H1 (cell line): Measurements from ENCODE around the gene AIG1. TPM values are rescaled to one million over a fixed set of nuclear protein-coding genes. Genes with fewer than 3 reads are reported as not detected.

Source experiments
- CTCF ChIA-PET: fragments of 300-600 bp; sonication (Branson Sonifier 250); formaldehyde crosslinking; loops from one replicate; lab custom pipeline; 2021; ENCODE audit not compliant: partially characterized antibody; lab: Charles Lee
- POLR2A ChIA-PET: fragments of 300-600 bp; sonication (Branson Sonifier 250); formaldehyde crosslinking; loops from one replicate; lab custom pipeline; 2021; ENCODE audit warnings: inconsistent platforms; ENCODE audit not compliant: partially characterized antibody; lab: Charles Lee
- DNase-seq, 2 experiments: peaks; one replicate each; pipeline versions ENCODE4 v3.0.0 to v3.0.0-alpha.2; 2010 to 2022; ENCODE audit warnings: low spot score in 2 of 2, low read depth in 1 of 2, mixed read lengths in 1 of 2
- FAIRE-seq: peaks from 2 replicates; lab custom pipeline; 2011; peaks lifted over from hg19 to GRCh38; lab: Jason Lieb, UNC
- H2AFZ ChIP-seq: 2 replicates; pipeline ENCODE4 v1.8.1; 2012; ENCODE audit warnings: low read length, inconsistent platforms
- H2AK5ac ChIP-seq: 2 replicates; pipeline ENCODE4 v1.6.1; 2013; ENCODE audit warnings: low read depth, low read length
- H2BK120ac ChIP-seq: replicated peaks from 2 replicates; pipeline ENCODE3; 2013; ENCODE audit warnings: low read depth, low read length, inconsistent platforms
- H2BK12ac ChIP-seq: 2 replicates; pipeline ENCODE4 v1.6.1; 2013; ENCODE audit warnings: low read depth, low read length
- H2BK15ac ChIP-seq: 2 replicates; pipeline ENCODE4 v1.6.1; 2013; ENCODE audit warnings: low read length
- H2BK20ac ChIP-seq: 2 replicates; pipeline ENCODE4 v1.6.1; 2013; ENCODE audit warnings: low read length
- H2BK5ac ChIP-seq: 2 replicates; pipeline ENCODE4 v1.6.1; 2013; ENCODE audit warnings: low read depth, low read length
- H3K14ac ChIP-seq: 2 replicates; pipeline ENCODE4 v1.6.1; 2013; ENCODE audit warnings: inconsistent platforms; ENCODE audit not compliant: insufficient read length
- H3K18ac ChIP-seq: 2 replicates; pipeline ENCODE4 v1.6.1; 2013; ENCODE audit warnings: low read length; ENCODE audit errors: extremely low read depth
- H3K23ac ChIP-seq: 2 replicates; pipeline ENCODE4 v1.6.1; 2013; ENCODE audit warnings: inconsistent platforms; ENCODE audit not compliant: insufficient read length
- H3K23me2 ChIP-seq: 2 replicates; pipeline ENCODE4 v1.6.1; 2013; ENCODE audit warnings: low read depth, low read length
- H3K27ac ChIP-seq: 2 replicates; pipeline ENCODE4 v1.6.1; 2011; ENCODE audit warnings: low read depth, low read length, inconsistent platforms
- H3K27me3 ChIP-seq, 4 experiments: replicated peaks in 1 of 4; 1 replicate in 1 of 4; 2 replicates in 3 of 4; pipeline versions ENCODE4 v1.6.1 to v1.8.1; 2011 to 2013; ENCODE audit warnings: low read length in 3 of 4, mild to moderate bottlenecking in 3 of 4, inconsistent platforms in 2 of 4, mixed read lengths in 2 of 4, moderate library complexity in 1 of 4; ENCODE audit not compliant: control insufficient read depth in 3 of 4, insufficient read depth in 3 of 4; ENCODE audit errors: extremely low read depth in 1 of 4
- H3K36me3 ChIP-seq, 4 experiments: 2 replicates each; pipeline versions ENCODE4 v1.6.1 to v1.8.1; 2011 to 2013; ENCODE audit warnings: mild to moderate bottlenecking in 4 of 4, low read length in 3 of 4, moderate library complexity in 2 of 4, control low read depth in 1 of 4, inconsistent platforms in 1 of 4; ENCODE audit not compliant: insufficient read depth in 4 of 4, control insufficient read depth in 2 of 4
- H3K4ac ChIP-seq: replicated peaks from 2 replicates; pipeline ENCODE3; 2013; ENCODE audit warnings: low read length, low read depth, mixed read lengths, inconsistent platforms; ENCODE audit not compliant: insufficient read length
- H3K4me1 ChIP-seq, 4 experiments: replicated peaks in 1 of 4; 1 replicate in 1 of 4; 2 replicates in 3 of 4; pipeline versions ENCODE4 v1.6.1 to v1.8.1; 2011 to 2013; ENCODE audit warnings: low read length in 3 of 4, inconsistent platforms in 2 of 4, mixed read lengths in 1 of 4; ENCODE audit not compliant: insufficient read depth in 4 of 4, control insufficient read depth in 3 of 4
- H3K4me2 ChIP-seq, 2 experiments: 2 replicates each; pipeline versions ENCODE4 v1.6.1 to v1.8.1; 2011 to 2013; ENCODE audit warnings: low read depth in 2 of 2, low read length in 2 of 2, control low read depth in 1 of 2, inconsistent platforms in 1 of 2, mild to moderate bottlenecking in 1 of 2; ENCODE audit not compliant: insufficient read depth in 1 of 2
- H3K4me3 ChIP-seq, 4 experiments: fragments of 200-600, 300-600 bp in 1 of 4; sonication (generic), shearing (Covaris generic), sonication (Bioruptor Twin) in 1 of 4; 2 replicates each; pipeline versions ENCODE4 v1.5.1 to v1.8.1; 2011 to 2016; ENCODE audit warnings: low read length in 4 of 4, low read depth in 3 of 4, control low read depth in 2 of 4, inconsistent platforms in 2 of 4, mild to moderate bottlenecking in 2 of 4, mixed read lengths in 1 of 4, moderate library complexity in 1 of 4; ENCODE audit not compliant: insufficient read depth in 2 of 4; ENCODE audit errors: extremely low read depth in 1 of 4
- H3K56ac ChIP-seq: replicated peaks from 2 replicates; pipeline ENCODE3; 2013; ENCODE audit warnings: low read depth, mild to moderate bottlenecking, mixed read lengths, low read length, inconsistent platforms; ENCODE audit not compliant: insufficient read length
- H3K79me1 ChIP-seq: 2 replicates; pipeline ENCODE4 v1.6.1; 2013; ENCODE audit warnings: low read depth, low read length, control low read depth
- H3K79me2 ChIP-seq, 2 experiments: 2 replicates each; pipeline versions ENCODE4 v1.6.1 to v1.8.1; 2012 to 2013; ENCODE audit warnings: low read length in 2 of 2, mild to moderate bottlenecking in 2 of 2, inconsistent platforms in 1 of 2; ENCODE audit not compliant: insufficient read depth in 2 of 2, control insufficient read depth in 1 of 2
- H3K9ac ChIP-seq, 4 experiments: replicated peaks in 1 of 4; 1 replicate in 1 of 4; 2 replicates in 3 of 4; pipeline versions ENCODE4 v1.6.1 to v1.8.1; 2011 to 2013; ENCODE audit warnings: low read depth in 3 of 4, low read length in 3 of 4, control low read depth in 2 of 4, mild to moderate bottlenecking in 2 of 4, moderate library complexity in 2 of 4, inconsistent platforms in 1 of 4; ENCODE audit errors: extremely low read depth in 1 of 4
- H3K9me3 ChIP-seq, 2 experiments: 2 replicates each; pipeline versions ENCODE4 v1.6.1 to v1.8.1; 2012 to 2013; ENCODE audit warnings: mild to moderate bottlenecking in 2 of 2, moderate library complexity in 2 of 2, control low read depth in 1 of 2, inconsistent platforms in 1 of 2, low read depth in 1 of 2, low read length in 1 of 2, mixed read lengths in 1 of 2; ENCODE audit not compliant: insufficient read depth in 2 of 2
- H4K20me1 ChIP-seq, 2 experiments: replicated peaks in 1 of 2; 2 replicates each; pipeline versions ENCODE3 to v1.8.1; 2011 to 2013; ENCODE audit warnings: inconsistent platforms in 2 of 2, low read length in 2 of 2, mild to moderate bottlenecking in 1 of 2; ENCODE audit not compliant: insufficient read depth in 2 of 2, control insufficient read depth in 1 of 2
- H4K5ac ChIP-seq: 2 replicates; pipeline ENCODE4 v1.6.1; 2013; ENCODE audit warnings: low read length, low read depth, mixed read lengths, inconsistent platforms; ENCODE audit not compliant: insufficient read length
- H4K8ac ChIP-seq: 2 replicates; pipeline ENCODE4 v1.8.0; 2013; ENCODE audit warnings: mild to moderate bottlenecking, moderate library complexity, low read length, inconsistent platforms; ENCODE audit not compliant: insufficient read depth; ENCODE audit errors: extremely low read depth
- H4K91ac ChIP-seq: replicated peaks from 2 replicates; pipeline ENCODE3; 2013; ENCODE audit warnings: low read length, mixed read lengths, inconsistent platforms; ENCODE audit not compliant: insufficient read length
- CREB1 ChIP-seq: IDR thresholded peaks from 2 replicates; pipeline ENCODE4 v1.6.1; 2012; ENCODE audit warnings: inconsistent platforms
- EZH2 ChIP-seq: fragments of 200-600 bp; sonication (generic); IDR thresholded peaks from 2 replicates; pipeline ENCODE4 v1.7.1; 2012; ENCODE audit warnings: low read depth, mild to moderate bottlenecking, moderate library complexity, low read length, inconsistent platforms; ENCODE audit not compliant: severe bottlenecking
- HDAC2 ChIP-seq, 2 experiments: fragments of 300-600 bp in 1 of 2; sonication (generic) in 1 of 2; IDR thresholded peaks; 2 replicates each; pipeline ENCODE4 v1.6.1; 2011 to 2012; ENCODE audit warnings: low read depth in 2 of 2, low read length in 2 of 2, mild to moderate bottlenecking in 2 of 2, moderate library complexity in 2 of 2, borderline replicate concordance in 1 of 2, inconsistent platforms in 1 of 2
- HDAC6 ChIP-seq: IDR thresholded peaks from one replicate; pipeline ENCODE4 v1.7.1; 2012; ENCODE audit warnings: low read depth, mild to moderate bottlenecking, inconsistent platforms, low read length, moderate library complexity
- JUN ChIP-seq: IDR thresholded peaks from 2 replicates; pipeline ENCODE4 v1.6.1; 2011; ENCODE audit warnings: low read depth, mild to moderate bottlenecking, improper control_type of control experiment, low read length
- KDM5A ChIP-seq: fragments of 200-600 bp; IDR thresholded peaks from 2 replicates; pipeline ENCODE4 v1.7.1; 2012; ENCODE audit warnings: mild to moderate bottlenecking, low read length, inconsistent platforms, mixed read lengths
- SP1 ChIP-seq: IDR thresholded peaks from 2 replicates; pipeline ENCODE4 v1.6.1; 2011; ENCODE audit warnings: low read depth, low read length
- SP2 ChIP-seq: IDR thresholded peaks from 2 replicates; pipeline ENCODE4 v1.6.1; 2012; ENCODE audit warnings: mild to moderate bottlenecking, low read length, inconsistent platforms
- TBP ChIP-seq: IDR thresholded peaks from 2 replicates; pipeline ENCODE4 v1.6.1; 2011; ENCODE audit warnings: low read depth, low read length, improper control_type of control experiment
- TCF12 ChIP-seq: IDR thresholded peaks from 2 replicates; pipeline ENCODE4 v1.6.1; 2011; ENCODE audit warnings: low read depth, mild to moderate bottlenecking, low read length
- WGBS, 2 experiments: shearing (Covaris generic) in 1 of 2; methylation state at CpG; one replicate each; pipeline versions ENCODE4 v1.1.6 to v1.1.7; 2013 to 2015; ENCODE audit warnings: low lambda C conversion rate in 2 of 2, mixed read lengths in 2 of 2, inconsistent platforms in 1 of 2, low coverage in 1 of 2, missing lambda C conversion rate in 1 of 2; ENCODE audit not compliant: insufficient replicate concordance in 2 of 2, insufficient coverage in 1 of 2, insufficient read length in 1 of 2; ENCODE audit errors: extremely low coverage in 1 of 2, missing lambda C conversion rate in 1 of 2; 5-methylcytosine and 5-hydroxymethylcytosine counted together
- polyA plus RNA-seq, 7 experiments: library from polyadenylated mRNA; depleted of rRNA in 3 of 7; stranded (reverse) in 5 of 7; unstranded in 2 of 7; fragments of >200 nt in 5 of 7; fragments of 200-250 nt in 2 of 7; gene quantifications; 1 replicate in 5 of 7; 2 replicates in 1 of 7; 4 replicates in 1 of 7; pipeline versions ENCODE4 v1.2.1 to v1.2.3, GENCODE V29; 2011 to 2013; ENCODE audit warnings: missing spikeins in 2 of 7, mixed read lengths in 2 of 7
- total RNA-seq: library from RNA; stranded (reverse); fragmentation: NEBNext Ultra II Directional; extraction: Animal tissue kit (Norgen Biotek cat#: 25700); gene quantifications from 2 replicates; pipeline ENCODE4 v1.2.1, GENCODE V29; 2021
- TF ChIP-seq, protein P1 (sequence below), 3 experiments: IDR thresholded peaks; 1 replicate in 2 of 3; 2 replicates in 1 of 3; pipeline versions ENCODE4 v1.5.1 to v1.6.1; 2011; ENCODE audit warnings: low read length in 3 of 3, mild to moderate bottlenecking in 3 of 3, inconsistent platforms in 2 of 3, low read depth in 1 of 3, moderate library complexity in 1 of 3; ENCODE audit not compliant: insufficient read depth in 1 of 3; ENCODE audit errors: control extremely low read depth in 1 of 3

The AIG1 gene
- total and polyA plus RNA-seq, 2 of the 8 experiments (the other 6 are each of a cell fraction or from before 2014, with no cell fraction given): 56.6 to 58.4 TPM

DNA sequence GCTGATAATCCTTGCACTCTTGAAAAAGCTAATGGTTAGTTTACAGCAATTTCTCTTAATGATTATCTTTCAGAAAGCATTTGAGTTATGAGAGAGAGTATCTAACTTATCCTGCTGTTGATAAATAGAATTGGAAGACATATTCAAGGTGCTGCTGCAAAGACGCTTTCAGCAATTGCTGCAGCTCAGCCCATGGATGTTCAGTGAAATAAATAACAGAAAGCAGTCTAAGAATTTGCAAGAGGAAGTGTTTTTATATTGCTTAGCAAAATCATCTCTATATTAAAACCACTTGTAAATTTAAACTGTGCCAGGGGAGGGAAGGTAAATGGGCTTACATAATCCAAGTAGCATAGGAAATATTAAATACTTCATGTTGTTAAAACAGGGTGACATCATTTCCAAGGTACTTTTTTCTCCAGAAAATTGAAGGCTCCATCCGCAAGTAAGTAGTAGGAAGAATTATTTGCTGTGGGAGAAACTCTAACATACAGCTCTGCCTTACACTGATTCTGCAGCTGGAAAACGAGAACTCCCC, 201.3 kb downstream of the AIG1 start:
- Histone ChIP-seq H2BK12ac (no peak overlapping the region), H3K23me2 (no peaks in the 10 kb centered on the region), H3K56ac (no peak overlapping the region), H3K9me3 (peaks cover 0 to 4% of the 10 kb centered on the region in 2 experiments; a peak in 1 of 4 replicates), H3K4me1 (peaks cover 0 to 10% (median 5%) of the 10 kb centered on the region in 4 experiments), H3K79me2 (no peaks in the 10 kb centered on the region), H3K23ac (no peak overlapping the region), H3K36me3 (no peaks in the 10 kb centered on the region), H3K4ac (no peak overlapping the region), H3K27ac (no peak overlapping the region), H4K20me1 (no peaks in the 10 kb centered on the region), H2BK120ac (no peak overlapping the region), H2AFZ (no peak overlapping the region), H2BK15ac (no peak overlapping the region), H3K9ac (no peak overlapping the region), H2BK5ac (no peak overlapping the region), H3K27me3 (no peaks in the 10 kb centered on the region), H4K8ac (no peak overlapping the region), H2AK5ac (no peak overlapping the region), H3K18ac (no peak overlapping the region), H3K4me3 (no peak overlapping the region), H4K5ac (no peak overlapping the region), H2BK20ac (no peak overlapping the region), H3K79me1 (no peaks in the 10 kb centered on the region; the same call in 1 of the 2 replicates), H3K4me2 (no peak overlapping the region), H3K14ac (no peak overlapping the region), H4K91ac (no peak overlapping the region)
- WGBS, 2 experiments: 79% methylated on average over 3 of the region's 3 CpGs; no CpG with 5 or more reads in 1 of the 2 experiments
- FAIRE-seq (no peak), DNase-seq (no peak)
- CTCF ChIA-PET: interaction anchor here (0.6 to 2.1 kb wide), 12 partner anchors 9 to 157 kb away, joined by 3 to 6 read pairs (median 3); no protein-coding TSS in a partner anchor
- POLR2A ChIA-PET: no interaction called here
- TF ChIP-seq SP2: no peak
- TF ChIP-seq, protein P1, sequence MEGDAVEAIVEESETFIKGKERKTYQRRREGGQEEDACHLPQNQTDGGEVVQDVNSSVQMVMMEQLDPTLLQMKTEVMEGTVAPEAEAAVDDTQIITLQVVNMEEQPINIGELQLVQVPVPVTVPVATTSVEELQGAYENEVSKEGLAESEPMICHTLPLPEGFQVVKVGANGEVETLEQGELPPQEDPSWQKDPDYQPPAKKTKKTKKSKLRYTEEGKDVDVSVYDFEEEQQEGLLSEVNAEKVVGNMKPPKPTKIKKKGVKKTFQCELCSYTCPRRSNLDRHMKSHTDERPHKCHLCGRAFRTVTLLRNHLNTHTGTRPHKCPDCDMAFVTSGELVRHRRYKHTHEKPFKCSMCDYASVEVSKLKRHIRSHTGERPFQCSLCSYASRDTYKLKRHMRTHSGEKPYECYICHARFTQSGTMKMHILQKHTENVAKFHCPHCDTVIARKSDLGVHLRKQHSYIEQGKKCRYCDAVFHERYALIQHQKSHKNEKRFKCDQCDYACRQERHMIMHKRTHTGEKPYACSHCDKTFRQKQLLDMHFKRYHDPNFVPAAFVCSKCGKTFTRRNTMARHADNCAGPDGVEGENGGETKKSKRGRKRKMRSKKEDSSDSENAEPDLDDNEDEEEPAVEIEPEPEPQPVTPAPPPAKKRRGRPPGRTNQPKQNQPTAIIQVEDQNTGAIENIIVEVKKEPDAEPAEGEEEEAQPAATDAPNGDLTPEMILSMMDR (IDR thresholded peaks at IDR 0.05; ENCODE audit: control extremely low read depth in 1 of 3, insufficient read depth in 1 of 3, low read depth in 1 of 3, low read length in 3 of 3): no peak
- TF ChIP-seq HDAC6: no peak
- no peak for TF ChIP-seq TCF12
- no peak for TF ChIP-seq JUN
- no peak for TF ChIP-seq EZH2
- no peak for TF ChIP-seq CREB1
- no peak for TF ChIP-seq TBP
- no peak for TF ChIP-seq HDAC2 (IDR thresholded peaks at IDR 0.05; ENCODE audit: borderline replicate concordance in 1 of 2, low read depth in 2 of 2, low read length in 2 of 2)
- TF ChIP-seq SP1: no peak
- no peak for TF ChIP-seq KDM5A
